GM23338 (cell line): ENCODE results near the gene CACNB2. TPM values are rescaled to one million over a fixed set of nuclear protein-coding genes. Genes with fewer than 3 reads are reported as not detected.

Experiments used
- ATAC-seq: fragments of 200-7000 bp; cut with Tn5 transposase; 3 replicates; pipeline ENCODE4 v1.9.1; 2020
- DNase-seq: peaks from one replicate; pipeline ENCODE4 v3.0.0-alpha.2; 2015; ENCODE audit warnings: low spot score
- H2AFZ ChIP-seq: fragments of 200-600 bp; sonication (generic); 2 replicates; pipeline ENCODE4 v1.8.0; 2016; ENCODE audit warnings: antibody characterized with exemption, mild to moderate bottlenecking, moderate library complexity
- H3F3A ChIP-seq: fragments of 200-600 bp; sonication (generic); replicated peaks from 2 replicates; pipeline ENCODE4 v1.8.0; 2017; ENCODE audit warnings: antibody characterized with exemption, mixed run types, low read depth
- H3K27ac ChIP-seq: fragments of 200-600 bp; sonication (generic); 2 replicates; pipeline ENCODE4 v1.6.1; 2016; ENCODE audit warnings: low read depth
- H3K27me3 ChIP-seq: fragments of 200-600 bp; sonication (generic); 2 replicates; pipeline ENCODE4 v1.8.0; 2016; ENCODE audit warnings: mild to moderate bottlenecking, mixed run types, moderate library complexity; ENCODE audit not compliant: insufficient read depth
- H3K36me3 ChIP-seq: fragments of 200-600 bp; sonication (generic); 2 replicates; pipeline ENCODE4 v1.8.0; 2016; ENCODE audit warnings: mild to moderate bottlenecking; ENCODE audit not compliant: insufficient read depth
- H3K4me1 ChIP-seq: fragments of 200-600 bp; sonication (generic); 2 replicates; pipeline ENCODE4 v1.8.0; 2016; ENCODE audit warnings: mild to moderate bottlenecking, moderate library complexity; ENCODE audit not compliant: insufficient read depth
- H3K4me2 ChIP-seq: fragments of 200-600 bp; sonication (generic); 2 replicates; pipeline ENCODE4 v1.7.1; 2017; ENCODE audit warnings: mixed run types
- H3K4me3 ChIP-seq: fragments of 200-600 bp; sonication (generic); 2 replicates; pipeline ENCODE4 v1.6.1; 2016; ENCODE audit warnings: mixed run types
- H3K79me2 ChIP-seq: fragments of 200-600 bp; sonication (generic); replicated peaks from 2 replicates; pipeline ENCODE4 v1.8.0; 2017; ENCODE audit warnings: mild to moderate bottlenecking; ENCODE audit not compliant: insufficient read depth
- H3K9me2 ChIP-seq: fragments of 200-600 bp; sonication (generic); 2 replicates; pipeline ENCODE4 v1.8.0; 2017; ENCODE audit not compliant: insufficient read depth
- H4K20me1 ChIP-seq: fragments of 200-600 bp; sonication (generic); replicated peaks from 2 replicates; pipeline ENCODE4 v1.8.0; 2017; ENCODE audit warnings: mild to moderate bottlenecking; ENCODE audit not compliant: insufficient read depth
- H3K27ac Mint-ChIP-seq: 2 replicates; pipeline ENCODE4 v1.8.0; 2020; ENCODE audit warnings: inconsistent platforms, mild to moderate bottlenecking, moderate library complexity, mixed read lengths
- H3K27me3 Mint-ChIP-seq: 3 replicates; pipeline ENCODE4 v1.8.0; 2022; ENCODE audit warnings: low read depth, mild to moderate bottlenecking, moderate library complexity, mixed read lengths, inconsistent platforms; ENCODE audit not compliant: insufficient read depth, poor library complexity
- H3K36me3 Mint-ChIP-seq: 3 replicates; pipeline ENCODE4 v1.8.0; 2021; ENCODE audit warnings: low read depth, mild to moderate bottlenecking, inconsistent platforms, moderate library complexity, mixed read lengths
- H3K4me1 Mint-ChIP-seq: 3 replicates; pipeline ENCODE4 v1.8.0; 2020; ENCODE audit warnings: mild to moderate bottlenecking, inconsistent platforms, mixed read lengths
- H3K4me3 Mint-ChIP-seq: 3 replicates; pipeline ENCODE4 v1.8.0; 2021; ENCODE audit warnings: moderate library complexity, mild to moderate bottlenecking, inconsistent platforms, mixed read lengths
- H3K9me3 Mint-ChIP-seq: 3 replicates; pipeline ENCODE4 v1.8.0; 2020; ENCODE audit warnings: moderate library complexity, mild to moderate bottlenecking, inconsistent platforms, mixed read lengths
- CREB1 ChIP-seq: fragments of 250-450 bp; sonication (Bioruptor Pico); IDR thresholded peaks from 2 replicates; pipeline ENCODE4 v1.5.0; 2020; ENCODE audit warnings: low read depth, mild to moderate bottlenecking, moderate library complexity
- EZH2 ChIP-seq: fragments of 200-600 bp; sonication (generic); IDR thresholded peaks from one replicate; pipeline ENCODE4 v1.8.0; 2017; ENCODE audit warnings: antibody characterized with exemption, mild to moderate bottlenecking, low read depth; ENCODE audit not compliant: unreplicated experiment
- NANOG ChIP-seq: IDR thresholded peaks from 2 replicates; pipeline ENCODE4 v1.6.1; 2016; ENCODE audit warnings: antibody characterized with exemption, borderline replicate concordance
- POLR2AphosphoS5 ChIP-seq: IDR thresholded peaks from 2 replicates; pipeline ENCODE4 v1.6.1; 2016; ENCODE audit warnings: antibody characterized with exemption, low read depth
- STAT1 ChIP-seq: IDR thresholded peaks from one replicate; pipeline ENCODE4 v1.6.1; 2016; ENCODE audit warnings: antibody characterized with exemption; ENCODE audit not compliant: unreplicated experiment
- ZNF114 ChIP-seq: fragments of 250-450 bp; sonication (Bioruptor Pico); IDR thresholded peaks from 2 replicates; pipeline ENCODE4 v1.5.0; 2020; ENCODE audit warnings: mild to moderate bottlenecking, moderate library complexity
- ZNF331 ChIP-seq: fragments of 250-450 bp; sonication (Bioruptor Pico); IDR thresholded peaks from 2 replicates; pipeline ENCODE4 v1.5.0; 2020; ENCODE audit warnings: low read depth, mild to moderate bottlenecking, moderate library complexity
- polyA plus RNA-seq: library from polyadenylated mRNA; unstranded; fragments of >200 nt; fragmentation: Nextera tagmentation; extraction: Ambion mirVana; gene quantifications from 2 replicates; pipeline ENCODE4 v1.2.1, GENCODE V29; 2016
- total RNA-seq: library from RNA; depleted of rRNA; stranded (reverse); fragments of >200 nt; shearing (Covaris generic); gene quantifications from 2 replicates; pipeline ENCODE4 v1.2.3, GENCODE V29; 2014
- TF ChIP-seq, protein P1 (sequence below): fragments of 250-450 bp; sonication (Bioruptor Pico); IDR thresholded peaks from 2 replicates; pipeline ENCODE4 v1.5.0; 2020; ENCODE audit warnings: mild to moderate bottlenecking, moderate library complexity
- TF ChIP-seq, protein P2 (sequence below), 2 experiments: fragments of 200-600 bp in 1 of 2; sonication (generic) in 1 of 2; conservative IDR thresholded peaks; 2 replicates each; pipeline versions ENCODE4 v1.5.1 to v1.6.1; 2016 to 2017; ENCODE audit warnings: antibody characterized with exemption in 2 of 2, low read depth in 2 of 2, mild to moderate bottlenecking in 2 of 2, moderate library complexity in 1 of 2
- TF ChIP-seq, protein P3 (sequence below): IDR thresholded peaks from 2 replicates; pipeline ENCODE4 v1.6.1; 2016; ENCODE audit warnings: antibody characterized with exemption
- TF ChIP-seq, protein P4 (sequence below): IDR thresholded peaks from one replicate; pipeline ENCODE4 v1.6.1; 2018; ENCODE audit warnings: antibody characterized with exemption; ENCODE audit not compliant: unreplicated experiment

Gene CACNB2
- total and polyA plus RNA-seq, 2 experiments from 2014 or later, result 5.0 to 5.9 TPM

DNA sequence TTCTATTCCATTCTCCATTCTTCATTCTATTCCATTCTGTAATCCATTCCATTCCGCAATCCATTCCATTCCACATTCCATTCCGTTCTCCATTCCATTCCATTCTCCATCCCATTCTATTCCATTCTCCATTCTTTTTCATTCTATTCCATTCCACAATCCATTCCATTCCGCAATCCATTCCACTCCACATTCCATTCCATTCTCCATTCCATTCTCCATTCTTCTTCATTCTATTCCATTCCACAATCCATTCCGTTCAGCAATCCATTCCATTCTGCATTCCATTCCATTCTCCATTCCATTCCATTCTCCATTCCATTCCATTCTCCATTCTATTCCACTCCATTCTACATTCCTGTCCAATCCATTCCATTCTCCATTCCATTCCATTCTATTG, 426.0 kb downstream of the CACNB2 start:
- Histone ChIP-seq H3K4me3 (no peak overlapping the region), H2AFZ (no peak overlapping the region), H3K36me3 (no peaks in the 10 kb centered on the region; the same call in 1 of the 2 replicates), H3K27me3 (no peaks in the 10 kb centered on the region), H3K27ac (peak overlapping the region; percentile 45; the same call in 1 of the 2 replicates), H3K4me1 (no peaks in the 10 kb centered on the region), H3K9me2 (no peaks in the 10 kb centered on the region), H3K79me2 (no peaks in the 10 kb centered on the region), H3K4me2 (no peak overlapping the region), H4K20me1 (no peaks in the 10 kb centered on the region), H3F3A (no peaks in the 10 kb centered on the region)
- H3K27me3 Mint-ChIP-seq, result no peaks in the 10 kb centered on the region
- H3K4me3 Mint-ChIP-seq, result no peak overlapping the region
- peak; percentile 49 for DNase-seq
- TF ChIP-seq, protein P1, sequence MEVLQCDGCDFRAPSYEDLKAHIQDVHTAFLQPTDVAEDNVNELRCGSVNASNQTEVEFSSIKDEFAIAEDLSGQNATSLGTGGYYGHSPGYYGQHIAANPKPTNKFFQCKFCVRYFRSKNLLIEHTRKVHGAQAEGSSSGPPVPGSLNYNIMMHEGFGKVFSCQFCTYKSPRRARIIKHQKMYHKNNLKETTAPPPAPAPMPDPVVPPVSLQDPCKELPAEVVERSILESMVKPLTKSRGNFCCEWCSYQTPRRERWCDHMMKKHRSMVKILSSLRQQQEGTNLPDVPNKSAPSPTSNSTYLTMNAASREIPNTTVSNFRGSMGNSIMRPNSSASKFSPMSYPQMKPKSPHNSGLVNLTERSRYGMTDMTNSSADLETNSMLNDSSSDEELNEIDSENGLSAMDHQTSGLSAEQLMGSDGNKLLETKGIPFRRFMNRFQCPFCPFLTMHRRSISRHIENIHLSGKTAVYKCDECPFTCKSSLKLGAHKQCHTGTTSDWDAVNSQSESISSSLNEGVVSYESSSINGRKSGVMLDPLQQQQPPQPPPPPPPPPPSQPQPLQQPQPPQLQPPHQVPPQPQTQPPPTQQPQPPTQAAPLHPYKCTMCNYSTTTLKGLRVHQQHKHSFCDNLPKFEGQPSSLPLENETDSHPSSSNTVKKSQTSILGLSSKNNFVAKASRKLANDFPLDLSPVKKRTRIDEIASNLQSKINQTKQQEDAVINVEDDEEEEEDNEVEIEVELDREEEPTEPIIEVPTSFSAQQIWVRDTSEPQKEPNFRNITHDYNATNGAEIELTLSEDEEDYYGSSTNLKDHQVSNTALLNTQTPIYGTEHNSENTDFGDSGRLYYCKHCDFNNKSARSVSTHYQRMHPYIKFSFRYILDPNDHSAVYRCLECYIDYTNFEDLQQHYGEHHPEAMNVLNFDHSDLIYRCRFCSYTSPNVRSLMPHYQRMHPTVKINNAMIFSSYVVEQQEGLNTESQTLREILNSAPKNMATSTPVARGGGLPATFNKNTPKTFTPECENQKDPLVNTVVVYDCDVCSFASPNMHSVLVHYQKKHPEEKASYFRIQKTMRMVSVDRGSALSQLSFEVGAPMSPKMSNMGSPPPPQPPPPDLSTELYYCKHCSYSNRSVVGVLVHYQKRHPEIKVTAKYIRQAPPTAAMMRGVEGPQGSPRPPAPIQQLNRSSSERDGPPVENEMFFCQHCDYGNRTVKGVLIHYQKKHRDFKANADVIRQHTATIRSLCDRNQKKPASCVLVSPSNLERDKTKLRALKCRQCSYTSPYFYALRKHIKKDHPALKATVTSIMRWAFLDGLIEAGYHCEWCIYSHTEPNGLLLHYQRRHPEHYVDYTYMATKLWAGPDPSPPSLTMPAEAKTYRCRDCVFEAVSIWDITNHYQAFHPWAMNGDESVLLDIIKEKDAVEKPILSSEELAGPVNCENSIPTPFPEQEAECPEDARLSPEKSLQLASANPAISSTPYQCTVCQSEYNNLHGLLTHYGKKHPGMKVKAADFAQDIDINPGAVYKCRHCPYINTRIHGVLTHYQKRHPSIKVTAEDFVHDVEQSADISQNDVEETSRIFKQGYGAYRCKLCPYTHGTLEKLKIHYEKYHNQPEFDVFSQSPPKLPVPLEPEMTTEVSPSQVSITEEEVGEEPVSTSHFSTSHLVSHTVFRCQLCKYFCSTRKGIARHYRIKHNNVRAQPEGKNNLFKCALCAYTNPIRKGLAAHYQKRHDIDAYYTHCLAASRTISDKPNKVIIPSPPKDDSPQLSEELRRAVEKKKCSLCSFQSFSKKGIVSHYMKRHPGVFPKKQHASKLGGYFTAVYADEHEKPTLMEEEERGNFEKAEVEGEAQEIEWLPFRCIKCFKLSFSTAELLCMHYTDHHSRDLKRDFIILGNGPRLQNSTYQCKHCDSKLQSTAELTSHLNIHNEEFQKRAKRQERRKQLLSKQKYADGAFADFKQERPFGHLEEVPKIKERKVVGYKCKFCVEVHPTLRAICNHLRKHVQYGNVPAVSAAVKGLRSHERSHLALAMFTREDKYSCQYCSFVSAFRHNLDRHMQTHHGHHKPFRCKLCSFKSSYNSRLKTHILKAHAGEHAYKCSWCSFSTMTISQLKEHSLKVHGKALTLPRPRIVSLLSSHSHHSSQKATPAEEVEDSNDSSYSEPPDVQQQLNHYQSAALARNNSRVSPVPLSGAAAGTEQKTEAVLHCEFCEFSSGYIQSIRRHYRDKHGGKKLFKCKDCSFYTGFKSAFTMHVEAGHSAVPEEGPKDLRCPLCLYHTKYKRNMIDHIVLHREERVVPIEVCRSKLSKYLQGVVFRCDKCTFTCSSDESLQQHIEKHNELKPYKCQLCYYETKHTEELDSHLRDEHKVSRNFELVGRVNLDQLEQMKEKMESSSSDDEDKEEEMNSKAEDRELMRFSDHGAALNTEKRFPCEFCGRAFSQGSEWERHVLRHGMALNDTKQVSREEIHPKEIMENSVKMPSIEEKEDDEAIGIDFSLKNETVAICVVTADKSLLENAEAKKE (CRISPR knock-in tag), result no peak
- TF ChIP-seq EZH2, result no peak
- no peak for TF ChIP-seq STAT1
- TF ChIP-seq, protein P2, sequence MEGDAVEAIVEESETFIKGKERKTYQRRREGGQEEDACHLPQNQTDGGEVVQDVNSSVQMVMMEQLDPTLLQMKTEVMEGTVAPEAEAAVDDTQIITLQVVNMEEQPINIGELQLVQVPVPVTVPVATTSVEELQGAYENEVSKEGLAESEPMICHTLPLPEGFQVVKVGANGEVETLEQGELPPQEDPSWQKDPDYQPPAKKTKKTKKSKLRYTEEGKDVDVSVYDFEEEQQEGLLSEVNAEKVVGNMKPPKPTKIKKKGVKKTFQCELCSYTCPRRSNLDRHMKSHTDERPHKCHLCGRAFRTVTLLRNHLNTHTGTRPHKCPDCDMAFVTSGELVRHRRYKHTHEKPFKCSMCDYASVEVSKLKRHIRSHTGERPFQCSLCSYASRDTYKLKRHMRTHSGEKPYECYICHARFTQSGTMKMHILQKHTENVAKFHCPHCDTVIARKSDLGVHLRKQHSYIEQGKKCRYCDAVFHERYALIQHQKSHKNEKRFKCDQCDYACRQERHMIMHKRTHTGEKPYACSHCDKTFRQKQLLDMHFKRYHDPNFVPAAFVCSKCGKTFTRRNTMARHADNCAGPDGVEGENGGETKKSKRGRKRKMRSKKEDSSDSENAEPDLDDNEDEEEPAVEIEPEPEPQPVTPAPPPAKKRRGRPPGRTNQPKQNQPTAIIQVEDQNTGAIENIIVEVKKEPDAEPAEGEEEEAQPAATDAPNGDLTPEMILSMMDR (conservative IDR thresholded peaks at IDR 0.05; ENCODE audit: low read depth in 2 of 2), result no peak
- TF ChIP-seq ZNF331, result no peak
- no peak for TF ChIP-seq NANOG
- TF ChIP-seq, protein P3, sequence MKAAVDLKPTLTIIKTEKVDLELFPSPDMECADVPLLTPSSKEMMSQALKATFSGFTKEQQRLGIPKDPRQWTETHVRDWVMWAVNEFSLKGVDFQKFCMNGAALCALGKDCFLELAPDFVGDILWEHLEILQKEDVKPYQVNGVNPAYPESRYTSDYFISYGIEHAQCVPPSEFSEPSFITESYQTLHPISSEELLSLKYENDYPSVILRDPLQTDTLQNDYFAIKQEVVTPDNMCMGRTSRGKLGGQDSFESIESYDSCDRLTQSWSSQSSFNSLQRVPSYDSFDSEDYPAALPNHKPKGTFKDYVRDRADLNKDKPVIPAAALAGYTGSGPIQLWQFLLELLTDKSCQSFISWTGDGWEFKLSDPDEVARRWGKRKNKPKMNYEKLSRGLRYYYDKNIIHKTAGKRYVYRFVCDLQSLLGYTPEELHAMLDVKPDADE, result no peak
- TF ChIP-seq, protein P4, sequence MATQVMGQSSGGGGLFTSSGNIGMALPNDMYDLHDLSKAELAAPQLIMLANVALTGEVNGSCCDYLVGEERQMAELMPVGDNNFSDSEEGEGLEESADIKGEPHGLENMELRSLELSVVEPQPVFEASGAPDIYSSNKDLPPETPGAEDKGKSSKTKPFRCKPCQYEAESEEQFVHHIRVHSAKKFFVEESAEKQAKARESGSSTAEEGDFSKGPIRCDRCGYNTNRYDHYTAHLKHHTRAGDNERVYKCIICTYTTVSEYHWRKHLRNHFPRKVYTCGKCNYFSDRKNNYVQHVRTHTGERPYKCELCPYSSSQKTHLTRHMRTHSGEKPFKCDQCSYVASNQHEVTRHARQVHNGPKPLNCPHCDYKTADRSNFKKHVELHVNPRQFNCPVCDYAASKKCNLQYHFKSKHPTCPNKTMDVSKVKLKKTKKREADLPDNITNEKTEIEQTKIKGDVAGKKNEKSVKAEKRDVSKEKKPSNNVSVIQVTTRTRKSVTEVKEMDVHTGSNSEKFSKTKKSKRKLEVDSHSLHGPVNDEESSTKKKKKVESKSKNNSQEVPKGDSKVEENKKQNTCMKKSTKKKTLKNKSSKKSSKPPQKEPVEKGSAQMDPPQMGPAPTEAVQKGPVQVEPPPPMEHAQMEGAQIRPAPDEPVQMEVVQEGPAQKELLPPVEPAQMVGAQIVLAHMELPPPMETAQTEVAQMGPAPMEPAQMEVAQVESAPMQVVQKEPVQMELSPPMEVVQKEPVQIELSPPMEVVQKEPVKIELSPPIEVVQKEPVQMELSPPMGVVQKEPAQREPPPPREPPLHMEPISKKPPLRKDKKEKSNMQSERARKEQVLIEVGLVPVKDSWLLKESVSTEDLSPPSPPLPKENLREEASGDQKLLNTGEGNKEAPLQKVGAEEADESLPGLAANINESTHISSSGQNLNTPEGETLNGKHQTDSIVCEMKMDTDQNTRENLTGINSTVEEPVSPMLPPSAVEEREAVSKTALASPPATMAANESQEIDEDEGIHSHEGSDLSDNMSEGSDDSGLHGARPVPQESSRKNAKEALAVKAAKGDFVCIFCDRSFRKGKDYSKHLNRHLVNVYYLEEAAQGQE, result no peak
- TF ChIP-seq POLR2AphosphoS5, result no peak
- no peak for TF ChIP-seq ZNF114 (CRISPR knock-in tag)
- TF ChIP-seq CREB1 (CRISPR knock-in tag), result no peak
- no peaks in the 10 kb centered on the region for H3K4me1 Mint-ChIP-seq
- H3K36me3 Mint-ChIP-seq, result no peaks in the 10 kb centered on the region
- no peak for ATAC-seq
- H3K27ac Mint-ChIP-seq, result no peak overlapping the region
- no peaks in the 10 kb centered on the region for H3K9me3 Mint-ChIP-seq
